ENCODE measurements around the gene PDP2.

- TF ChIP-seq ZNF274 (IDR thresholded peaks at IDR 0.05; ENCODE audit: low read depth, low read length): no peak
- TF ChIP-seq SUZ12 (IDR thresholded peaks at IDR 0.05; ENCODE audit: extremely low read depth, insufficient read depth, insufficient read length): no peak
These were observed 48.1 kb upstream of the PDP2 start for GRCh38 chr16:66832190-66832589.

All from NT2/D1 (cell line).